A549 (cell line): Measurements from ENCODE around the gene TANK.

Experiments used
- CBX2 ChIP-seq: fragments of 200-600 bp; sonication (generic); IDR thresholded peaks from 2 replicates; pipeline ENCODE4 v1.6.1; 2016; ENCODE audit warnings: low read depth, mild to moderate bottlenecking, borderline replicate concordance
- CBX8 ChIP-seq: fragments of 200-600 bp; sonication (generic); IDR thresholded peaks from 2 replicates; pipeline ENCODE4 v1.6.1; 2016
- CEBPB ChIP-seq, 2 experiments: fragments of >200 bp in 1 of 2; sonication (Bioruptor Twin) in 1 of 2; formaldehyde crosslinking in 1 of 2; IDR thresholded peaks; 2 replicates each; pipeline ENCODE4 v1.6.1; 2012 to 2016
- CHD2 ChIP-seq: fragments of 150-350 bp; IDR thresholded peaks from 2 replicates; pipeline ENCODE4 v1.6.1; 2014; ENCODE audit warnings: low read length; ENCODE audit not compliant: partially characterized antibody
- CTCF ChIP-seq: fragments of >200 bp; sonication (Bioruptor Twin); formaldehyde crosslinking; IDR thresholded peaks from 3 replicates; pipeline ENCODE4 v1.5.1; 2016
- MYC ChIP-seq: IDR thresholded peaks from 2 replicates; pipeline ENCODE4 v1.6.1; 2012; ENCODE audit warnings: mild to moderate bottlenecking, inconsistent platforms, low read length, improper control_type of control experiment, borderline replicate concordance
- PHF8 ChIP-seq: fragments of 200-600 bp; sonication (generic); IDR thresholded peaks from 2 replicates; pipeline ENCODE4 v1.6.1; 2016; ENCODE audit warnings: low read depth, mild to moderate bottlenecking, antibody characterized with exemption, moderate library complexity, borderline replicate concordance
- POLR2A ChIP-seq: IDR thresholded peaks from 2 replicates; pipeline ENCODE4 v1.6.1; 2012; ENCODE audit warnings: mild to moderate bottlenecking, low read length
- POLR2AphosphoS2 ChIP-seq: conservative IDR thresholded peaks from 2 replicates; pipeline ENCODE4 v1.6.1; 2012; ENCODE audit warnings: low read length, improper control_type of control experiment, inconsistent platforms
- RARB ChIP-seq: fragments of 250-450 bp; sonication (Bioruptor Pico); IDR thresholded peaks from 2 replicates; pipeline ENCODE4 v1.8.0; 2021; ENCODE audit warnings: mild to moderate bottlenecking, moderate library complexity
- REST ChIP-seq: fragments of 200-600 bp; sonication (generic); IDR thresholded peaks from 2 replicates; pipeline ENCODE4 v1.6.1; 2016; ENCODE audit warnings: antibody characterized with exemption, mild to moderate bottlenecking, moderate library complexity
- RFX5 ChIP-seq: fragments of 450-650 bp; IDR thresholded peaks from 2 replicates; pipeline ENCODE4 v1.7.1; 2014; ENCODE audit warnings: antibody characterized with exemption, mild to moderate bottlenecking, moderate library complexity
- USF2 ChIP-seq: fragments of 450-650 bp; IDR thresholded peaks from 2 replicates; pipeline ENCODE4 v1.6.1; 2014; ENCODE audit warnings: antibody characterized with exemption

- TF ChIP-seq CEBPB (IDR thresholded peaks at IDR 0.05) (no peak), CBX2 (no peak), POLR2A (no peak), CTCF (no peak), RARB (CRISPR knock-in tag) (no peak), CHD2 (no peak), PHF8 (no peak), POLR2AphosphoS2 (no peak), REST (no peak), CBX8 (no peak), MYC (no peak), USF2 (no peak), RFX5 (no peak)
Observed at GRCh38 chr2:161238265-161238559, 78.0 kb downstream of the TANK start.
